Hindlimb muscle (tissue), 1 donor: ENCODE measurements around the gene DPP6. TPM values are rescaled to one million over a fixed set of nuclear protein-coding genes. Genes with fewer than 3 reads are reported as not detected.
"Not testable (repeated sequence)": the region's sequence is repeated elsewhere in the genome, so short reads cannot be mapped to it uniquely, and the experiment has no call there.

Source experiments
- DNase-seq: peaks from one replicate; pipeline ENCODE4 v3.0.0-alpha.2; 2013
- polyA plus RNA-seq: library from polyadenylated mRNA; unstranded; fragments of 120-200 nt; gene quantifications from one replicate; pipeline ENCODE4 v1.2.1, GENCODE V29; 2013; ENCODE audit not compliant: insufficient read length

Gene DPP6
- polyA plus RNA-seq, 1 donor: 2.0 TPM

GRCh38 chr7:154148791-154149516, 96.8 kb downstream of the DPP6 start:
- DNase-seq: not testable (repeated sequence)

DNA sequence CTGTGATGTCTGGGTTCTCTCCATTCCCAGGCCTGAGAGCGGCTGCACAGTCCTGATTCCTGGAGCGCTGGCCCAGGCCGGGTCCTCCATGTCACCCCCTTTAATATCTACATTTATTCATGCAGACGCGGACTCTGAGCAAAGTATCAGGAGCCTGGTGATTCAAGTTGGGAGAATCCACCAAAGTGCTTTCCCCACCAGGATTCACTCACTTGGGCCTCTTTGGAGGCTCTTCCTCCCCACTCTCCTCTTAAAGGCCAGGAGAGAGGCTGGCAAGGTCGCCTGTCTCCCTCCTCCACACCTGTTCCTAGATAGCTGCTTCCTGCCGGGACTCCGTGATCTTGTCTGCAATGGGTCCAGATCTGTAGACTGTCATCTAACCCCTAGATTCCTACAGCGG, 98.5 kb downstream of the DPP6 start:
- not testable (repeated sequence) for DNase-seq

GRCh38 chr7:154151306-154151705, 99.1 kb downstream of the DPP6 start:
- not testable (repeated sequence) for DNase-seq

DNA sequence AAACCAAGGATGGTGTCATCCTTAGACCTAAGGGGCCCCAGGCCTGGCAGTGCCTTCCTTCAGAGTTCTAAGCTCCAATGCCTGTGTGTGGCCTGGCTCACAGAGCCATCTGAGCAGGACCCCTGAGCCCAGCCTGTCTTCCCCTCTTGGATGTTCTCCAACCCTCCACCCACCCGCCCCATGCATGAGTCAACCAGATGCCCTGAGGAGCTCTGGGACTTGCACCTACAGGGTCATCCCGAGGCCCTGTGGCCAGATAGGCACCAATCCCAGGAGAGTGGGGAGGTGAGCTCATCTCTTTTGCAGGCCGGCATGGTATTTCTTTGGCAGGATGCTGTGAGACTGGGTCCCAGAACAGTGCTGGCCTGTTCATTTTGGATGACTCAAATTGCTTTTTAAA, 103.7 kb downstream of the DPP6 start:
- DNase-seq: not testable (repeated sequence)

DNA sequence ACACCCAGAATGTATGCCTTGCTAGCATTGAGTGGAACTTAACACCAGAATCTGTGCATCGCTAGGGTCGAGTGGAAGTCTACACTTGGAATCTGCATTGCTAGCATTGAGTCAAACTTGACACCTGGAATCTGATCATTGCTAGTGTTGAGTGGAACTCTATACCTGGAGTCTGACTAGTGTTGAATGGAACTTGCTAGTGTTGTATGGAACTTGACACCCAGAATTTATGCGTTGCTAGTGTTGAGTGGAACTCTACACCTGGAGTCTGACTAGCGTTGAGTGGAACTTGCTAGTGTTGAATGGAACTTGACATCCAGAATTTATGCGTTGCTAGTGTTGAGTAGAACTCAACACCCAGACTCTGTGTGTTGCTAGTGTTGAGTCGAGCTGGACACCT, 110.7 kb downstream of the DPP6 start:
- not testable (repeated sequence) for DNase-seq

DNA sequence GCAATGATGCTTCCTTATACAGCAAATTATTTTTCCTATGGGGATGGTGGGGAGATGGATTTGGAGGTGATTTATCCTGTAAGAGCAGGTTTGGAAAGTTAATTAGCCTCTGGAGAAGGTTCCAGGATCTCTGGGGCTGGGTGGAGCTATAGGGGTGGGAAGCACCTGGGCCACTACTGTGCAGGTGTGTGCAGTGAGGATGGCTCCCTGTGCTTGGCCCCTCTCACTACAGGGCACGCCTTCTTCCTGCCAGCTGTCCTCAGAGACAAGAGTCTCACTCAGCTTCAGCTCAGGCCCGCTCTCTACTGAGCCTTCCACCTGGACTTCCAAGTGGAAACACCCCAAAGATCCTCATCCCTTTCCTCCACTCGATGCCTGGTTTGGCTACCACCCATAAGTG, 111.4 kb downstream of the DPP6 start:
- DNase-seq: not testable (repeated sequence)

GRCh38 chr7:154167051-154167450, 114.9 kb downstream of the DPP6 start:
- no peak for DNase-seq

- no peak for DNase-seq
Measured at GRCh38 chr7:154167807-154168206, 115.6 kb downstream of the DPP6 start.

DNA sequence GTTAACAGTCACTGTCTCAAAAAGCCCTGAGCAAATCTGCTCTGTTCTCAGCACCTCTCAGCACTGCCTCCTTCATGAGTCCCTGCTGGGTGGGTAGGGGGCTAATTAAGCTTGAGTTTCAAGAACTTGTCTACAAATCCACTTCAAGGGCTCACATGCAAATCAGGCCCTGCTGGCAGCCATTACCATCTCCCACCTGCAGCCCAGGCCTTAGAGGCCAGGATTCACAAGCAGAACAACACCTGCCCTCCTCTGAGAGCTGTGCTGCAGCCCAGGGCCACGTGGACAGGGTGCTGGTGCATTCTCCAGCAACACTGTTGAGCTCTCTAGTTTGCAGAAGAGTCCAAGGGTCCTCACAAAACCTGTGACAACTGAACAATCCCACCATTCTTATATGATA, 119.2 kb downstream of the DPP6 start:
- DNase-seq: no peak

DNA sequence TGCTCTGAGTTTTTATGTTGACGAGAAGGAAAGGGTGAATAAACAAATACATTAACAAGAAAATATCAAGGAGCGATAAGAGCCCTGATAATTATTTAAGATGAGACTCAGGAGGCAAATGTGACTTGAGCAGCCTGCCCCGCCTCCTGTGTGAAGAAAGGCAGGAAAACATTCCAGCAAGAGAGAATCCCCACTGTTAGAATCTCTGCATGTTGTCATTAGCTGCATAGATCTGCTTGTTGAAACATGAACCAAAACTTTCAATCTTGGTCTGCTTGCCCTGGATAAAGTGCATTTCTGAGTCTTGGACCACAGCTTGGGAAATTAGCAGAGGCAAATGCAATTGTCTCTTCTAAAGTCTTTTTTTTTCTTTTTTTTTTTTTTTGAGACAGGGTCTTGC, 120.0 kb downstream of the DPP6 start:
- no peak for DNase-seq

DNA sequence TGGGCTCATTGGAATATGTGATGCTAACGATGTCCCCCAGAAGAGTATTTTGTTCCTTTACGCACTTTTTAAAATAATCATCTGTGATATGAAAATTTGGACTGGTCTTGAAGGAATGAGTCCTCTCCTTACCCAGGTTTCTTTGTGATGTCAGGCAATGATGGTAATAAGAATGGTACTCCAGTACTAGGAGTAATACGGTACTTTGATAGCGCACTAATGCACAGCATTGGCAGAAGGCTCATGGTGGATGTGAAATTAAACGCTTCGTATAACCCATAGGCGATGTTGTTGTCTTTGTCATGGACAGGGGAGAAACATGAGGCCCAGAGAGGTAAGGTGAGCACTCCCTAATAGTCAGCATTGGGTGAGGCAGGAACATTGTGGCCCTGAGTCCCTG, 125.4 kb downstream of the DPP6 start:
- no peak for DNase-seq

DNA sequence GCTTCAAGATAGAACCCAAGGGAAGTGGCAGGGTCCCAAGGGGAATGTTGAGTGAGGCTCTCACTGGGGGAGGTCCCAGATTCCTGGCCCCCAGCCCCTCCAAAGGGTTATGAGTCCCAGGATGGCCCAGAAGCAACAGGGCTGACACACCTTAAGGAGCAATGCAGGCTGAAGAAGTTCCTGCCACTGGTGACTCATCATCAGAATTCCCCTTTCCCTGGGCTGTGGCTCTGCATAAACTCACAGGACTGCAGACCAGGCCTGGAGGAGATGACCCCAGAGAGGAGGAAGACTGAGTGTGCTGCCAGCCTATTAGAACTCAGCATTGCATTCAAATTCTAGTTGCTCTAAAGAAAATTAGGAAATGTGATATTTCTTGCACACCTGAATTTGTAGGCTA, 126.7 kb downstream of the DPP6 start:
- DNase-seq: no peak

GRCh38 chr7:154183482-154183881, 131.3 kb downstream of the DPP6 start:
- no peak for DNase-seq

- no peak for DNase-seq
Measured at GRCh38 chr7:154183946-154184345, 131.7 kb downstream of the DPP6 start.

- DNase-seq: no peak
Measured at GRCh38 chr7:154186811-154187210, 134.6 kb downstream of the DPP6 start.

GRCh38 chr7:154188330-154188729, 136.1 kb downstream of the DPP6 start:
- DNase-seq: no peak

GRCh38 chr7:154195266-154195665, 143.1 kb downstream of the DPP6 start:
- DNase-seq: no peak

- no peak for DNase-seq
Measured at GRCh38 chr7:154198481-154198880, 146.3 kb downstream of the DPP6 start.

GRCh38 chr7:154200241-154200640, 148.0 kb downstream of the DPP6 start:
- no peak for DNase-seq

GRCh38 chr7:154202002-154202401, 149.8 kb downstream of the DPP6 start:
- no peak for DNase-seq

GRCh38 chr7:154204046-154204445, 151.8 kb downstream of the DPP6 start:
- DNase-seq: no peak

DNA sequence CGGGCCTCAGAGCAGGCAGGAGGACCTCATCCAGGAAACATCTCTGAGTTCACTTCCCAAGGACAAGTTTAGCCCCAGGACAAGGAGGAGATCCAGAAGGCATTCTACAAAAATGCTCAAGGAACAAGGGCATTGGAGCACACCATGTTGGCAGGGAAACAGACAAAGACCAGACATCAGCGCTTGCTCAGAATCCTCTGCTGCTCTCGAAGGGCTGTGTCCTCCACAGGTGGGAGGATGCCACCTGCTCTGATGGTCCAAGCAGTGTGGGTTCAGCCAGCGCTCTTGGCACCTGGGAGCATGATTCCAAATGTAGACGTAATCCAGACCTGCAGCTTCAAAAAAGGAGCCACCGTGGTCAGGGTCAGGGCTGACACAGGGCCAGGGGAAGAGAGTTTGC, 160.7 kb downstream of the DPP6 start:
- no peak for DNase-seq

DNA sequence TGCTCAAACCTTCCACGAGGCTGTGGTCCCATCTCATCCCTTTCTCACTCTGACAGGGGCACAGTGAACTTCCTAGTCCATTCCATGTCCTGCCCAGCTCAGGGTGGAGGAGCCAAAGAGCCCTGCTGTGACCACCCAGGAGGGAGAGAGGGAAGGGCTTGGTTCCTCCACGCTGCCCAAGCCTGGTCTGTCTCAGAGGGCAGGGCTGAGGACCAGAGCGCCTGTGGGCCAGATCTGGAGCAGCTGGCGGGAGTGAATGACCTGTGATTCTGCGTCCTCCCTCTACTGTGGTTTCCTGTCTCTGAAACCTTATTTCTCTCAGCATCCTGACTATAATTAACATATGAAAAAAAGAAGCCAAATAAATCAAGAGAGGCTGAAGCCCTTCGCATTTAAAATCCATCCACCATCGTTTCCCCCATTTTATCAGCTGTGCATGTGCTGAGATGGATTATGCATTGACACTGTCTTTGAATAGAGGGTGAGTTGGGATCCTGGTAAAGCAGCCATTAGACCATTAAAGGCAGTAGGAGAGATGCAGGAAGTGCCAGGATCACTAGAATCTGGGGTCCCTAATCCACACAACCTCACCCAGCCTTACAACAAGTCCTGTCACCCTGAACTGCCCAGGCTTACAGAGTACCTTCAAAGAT, 165.6 kb downstream of the DPP6 start:
- DNase-seq: no peak

- DNase-seq: peak; percentile 6
Measured at GRCh38 chr7:154231732-154232131, 179.5 kb downstream of the DPP6 start.
